ENCODE measurements around the gene ACTA2.
A peak's percentile ranks its signal among the peaks of the same experiment; 100 is the strongest.

The ACTA2 gene

GRCh38 chr10:88996927-88997326, 44.4 kb upstream of the ACTA2 start:
- H3K27me3 ChIP-seq (ENCODE audit: control insufficient read depth, insufficient read depth, low read length) = no peaks in the 10 kb centered on the region
- no peak overlapping the region for H3K4me3 ChIP-seq (ENCODE audit: low read depth, low read length)
- no peak overlapping the region for H3K27ac ChIP-seq
- no peak for TF ChIP-seq CTCF (IDR thresholded peaks at IDR 0.05)
- no peak overlapping the region for H3K9ac ChIP-seq
- H2AFZ ChIP-seq = no peak overlapping the region
- H3K4me1 ChIP-seq = peaks cover 2% of the 10 kb centered on the region
- no peak overlapping the region for H3K4me2 ChIP-seq (ENCODE audit: low read length)
- no peaks in the 10 kb centered on the region for H3K36me3 ChIP-seq (ENCODE audit: control insufficient read depth, insufficient read depth, low read length)
- H3K9me3 ChIP-seq (ENCODE audit: control insufficient read depth, low read length) = no peaks in the 10 kb centered on the region
- no peaks in the 10 kb centered on the region for H3K79me2 ChIP-seq

GRCh38 chr10:88995156-88995876, 42.7 kb upstream of the ACTA2 start:
- H2AFZ ChIP-seq = no peak overlapping the region
- H3K27me3 ChIP-seq (ENCODE audit: control insufficient read depth, insufficient read depth, low read length) = no peaks in the 10 kb centered on the region
- no peaks in the 10 kb centered on the region for H3K36me3 ChIP-seq (ENCODE audit: control insufficient read depth, insufficient read depth, low read length)
- peaks cover 4% of the 10 kb centered on the region for H3K4me1 ChIP-seq
- TF ChIP-seq CTCF (IDR thresholded peaks at IDR 0.05) = no peak
- no peak overlapping the region for H3K9ac ChIP-seq
- H3K4me2 ChIP-seq (ENCODE audit: low read length) = no peak overlapping the region
- no peaks in the 10 kb centered on the region for H3K9me3 ChIP-seq (ENCODE audit: control insufficient read depth, low read length)
- H3K27ac ChIP-seq = no peak overlapping the region
- no peaks in the 10 kb centered on the region for H3K79me2 ChIP-seq
- H3K4me3 ChIP-seq (ENCODE audit: low read depth, low read length) = no peak overlapping the region

GRCh38 chr10:88994019-88994418, 41.4 kb upstream of the ACTA2 start:
- Histone ChIP-seq H3K9ac (no peak overlapping the region), H3K79me2 (no peaks in the 10 kb centered on the region), H3K27ac (no peak overlapping the region), H3K27me3 (ENCODE audit: control insufficient read depth, insufficient read depth, low read length) (no peaks in the 10 kb centered on the region), H3K9me3 (ENCODE audit: control insufficient read depth, low read length) (no peaks in the 10 kb centered on the region), H2AFZ (no peak overlapping the region), H3K36me3 (ENCODE audit: control insufficient read depth, insufficient read depth, low read length) (no peaks in the 10 kb centered on the region), H3K4me2 (ENCODE audit: low read length) (no peak overlapping the region), H3K4me3 (ENCODE audit: low read depth, low read length) (no peak overlapping the region), H3K4me1 (peaks cover 7% of the 10 kb centered on the region)
- no peak for TF ChIP-seq CTCF (IDR thresholded peaks at IDR 0.05)

- no peak for TF ChIP-seq CTCF (IDR thresholded peaks at IDR 0.05)
- Histone ChIP-seq H3K4me2 (ENCODE audit: low read length) (peak overlapping the region; percentile 28), H3K27ac (no peak overlapping the region), H3K4me3 (ENCODE audit: low read depth, low read length) (no peak overlapping the region), H3K4me1 (peaks cover 7% of the 10 kb centered on the region), H2AFZ (no peak overlapping the region), H3K9ac (no peak overlapping the region), H3K79me2 (no peaks in the 10 kb centered on the region), H3K36me3 (ENCODE audit: control insufficient read depth, insufficient read depth, low read length) (no peaks in the 10 kb centered on the region), H3K27me3 (ENCODE audit: control insufficient read depth, insufficient read depth, low read length) (no peaks in the 10 kb centered on the region), H3K9me3 (ENCODE audit: control insufficient read depth, low read length) (no peaks in the 10 kb centered on the region)
Observed at GRCh38 chr10:88992921-88993524, 40.5 kb upstream of the ACTA2 start.
